Measurements from ENCODE around the gene AGTPBP1.

The AGTPBP1 gene

GRCh38 chr9:85716031-85716877, 25.5 kb downstream of the AGTPBP1 start:
- DNase-seq, result no peak

- DNase-seq, result no peak
Observed at GRCh38 chr9:85715587-85715986, 26.2 kb downstream of the AGTPBP1 start.

- DNase-seq, result no peak
Observed at GRCh38 chr9:85713897-85714296, 27.9 kb downstream of the AGTPBP1 start.

- no peak for DNase-seq
Observed at GRCh38 chr9:85704744-85705143, 37.0 kb downstream of the AGTPBP1 start.

- DNase-seq, result no peak
Observed at GRCh38 chr9:85703398-85703797, 38.4 kb downstream of the AGTPBP1 start.

GRCh38 chr9:85702726-85703289, 38.9 kb downstream of the AGTPBP1 start:
- DNase-seq, result no peak

GRCh38 chr9:85702191-85702590, 39.6 kb downstream of the AGTPBP1 start:
- no peak for DNase-seq

- no peak for DNase-seq
Observed at GRCh38 chr9:85700330-85700729, 41.4 kb downstream of the AGTPBP1 start.

GRCh38 chr9:85688361-85688760, 53.4 kb downstream of the AGTPBP1 start:
- DNase-seq, result no peak

- DNase-seq, result no peak
Observed at GRCh38 chr9:85685081-85685480, 56.7 kb downstream of the AGTPBP1 start.

GRCh38 chr9:85676790-85677189, 65.0 kb downstream of the AGTPBP1 start:
- DNase-seq, result no peak

GRCh38 chr9:85667374-85667773, 74.4 kb downstream of the AGTPBP1 start:
- DNase-seq, result no peak

- DNase-seq, result no peak
Observed at GRCh38 chr9:85666086-85666485, 75.7 kb downstream of the AGTPBP1 start.

- DNase-seq, result no peak
Observed at GRCh38 chr9:85662573-85662972, 79.2 kb downstream of the AGTPBP1 start.

- no peak for DNase-seq
Observed at GRCh38 chr9:85658716-85659115, 83.0 kb downstream of the AGTPBP1 start.

- no peak for DNase-seq
Observed at GRCh38 chr9:85653153-85653552, 88.6 kb downstream of the AGTPBP1 start.

- DNase-seq, result no peak
Observed at GRCh38 chr9:85647571-85647970, 94.2 kb downstream of the AGTPBP1 start.

GRCh38 chr9:85645909-85646627, 95.7 kb downstream of the AGTPBP1 start:
- DNase-seq, result no peak

GRCh38 chr9:85640425-85640824, 101.3 kb downstream of the AGTPBP1 start:
- DNase-seq, result no peak

GRCh38 chr9:85639675-85640186, 102.0 kb downstream of the AGTPBP1 start:
- peak in 1 of 2 experiments; percentile 6 for DNase-seq

GRCh38 chr9:85631809-85632208, 109.9 kb downstream of the AGTPBP1 start:
- DNase-seq, result no peak

- no peak for DNase-seq
Observed at GRCh38 chr9:85630676-85631075, 111.1 kb downstream of the AGTPBP1 start.

GRCh38 chr9:85617141-85617670, 124.5 kb downstream of the AGTPBP1 start:
- DNase-seq, result no peak

Data from NCI-H1930 (cell line).